ENCODE data around the gene HOXB8.

Gene HOXB8

GRCh38 chr17:48625495-48626244 is 10.6 kb upstream of the HOXB8 start:
- peaks cover 99% of the 10 kb centered on the region for H3K27me3 ChIP-seq
- H3K36me3 ChIP-seq: no peaks in the 10 kb centered on the region
- no peaks in the 10 kb centered on the region for H3K4me1 ChIP-seq
- no peaks in the 10 kb centered on the region for H3K9me3 ChIP-seq
- TF ChIP-seq CTCF (IDR thresholded peaks at IDR 0.05; ENCODE audit: low read depth, low read length): no peak
- DNase-seq: no peak
- H3K4me3 ChIP-seq (ENCODE audit: low read depth, low read length): no peak overlapping the region

- Histone ChIP-seq H3K4me3 (ENCODE audit: low read depth, low read length) (no peak overlapping the region), H3K4me1 (no peaks in the 10 kb centered on the region), H3K9me3 (no peaks in the 10 kb centered on the region), H3K27me3 (peaks cover 99% of the 10 kb centered on the region), H3K36me3 (no peaks in the 10 kb centered on the region)
- no peak for DNase-seq
- no peak for TF ChIP-seq CTCF (IDR thresholded peaks at IDR 0.05; ENCODE audit: low read depth, low read length)
Measured at GRCh38 chr17:48624544-48625494, 9.7 kb upstream of the HOXB8 start.

GRCh38 chr17:48624118-48624517 is 9.0 kb upstream of the HOXB8 start:
- no peak for DNase-seq
- no peaks in the 10 kb centered on the region for H3K4me1 ChIP-seq
- peaks cover 99% of the 10 kb centered on the region for H3K27me3 ChIP-seq
- no peak overlapping the region for H3K4me3 ChIP-seq (ENCODE audit: low read depth, low read length)
- no peak for TF ChIP-seq CTCF (IDR thresholded peaks at IDR 0.05; ENCODE audit: low read depth, low read length)
- no peaks in the 10 kb centered on the region for H3K9me3 ChIP-seq
- no peaks in the 10 kb centered on the region for H3K36me3 ChIP-seq

GRCh38 chr17:48623583-48623982 is 8.5 kb upstream of the HOXB8 start:
- H3K27me3 ChIP-seq: peaks cover 99% of the 10 kb centered on the region

GRCh38 chr17:48622857-48623256 is 7.8 kb upstream of the HOXB8 start:
- no peak for TF ChIP-seq CTCF (IDR thresholded peaks at IDR 0.05; ENCODE audit: low read depth, low read length)
- Histone ChIP-seq H3K4me1 (no peaks in the 10 kb centered on the region), H3K36me3 (no peaks in the 10 kb centered on the region), H3K4me3 (ENCODE audit: low read depth, low read length) (no peak overlapping the region), H3K9me3 (no peaks in the 10 kb centered on the region), H3K27me3 (peaks cover 99% of the 10 kb centered on the region)
- DNase-seq: no peak

More at GRCh38 chr17:48623583-48623982, 8.5 kb upstream of the HOXB8 start:
- Histone ChIP-seq H3K36me3 (no peaks in the 10 kb centered on the region), H3K9me3 (no peaks in the 10 kb centered on the region), H3K4me1 (no peaks in the 10 kb centered on the region), H3K4me3 (ENCODE audit: low read depth, low read length) (no peak overlapping the region)
- DNase-seq: no peak
- no peak for TF ChIP-seq CTCF (IDR thresholded peaks at IDR 0.05; ENCODE audit: low read depth, low read length)
